GM03348 (cell line): ENCODE data around the gene GPRASP2.
"Not testable (repeated sequence)": the region's sequence is repeated elsewhere in the genome, so short reads cannot be mapped to it uniquely, and the experiment has no call there.

ENCODE experiments used
- DNase-seq: peaks from one replicate; pipeline ENCODE4 v3.0.0; 2012; ENCODE audit warnings: low spot score

The GPRASP2 gene

DNA sequence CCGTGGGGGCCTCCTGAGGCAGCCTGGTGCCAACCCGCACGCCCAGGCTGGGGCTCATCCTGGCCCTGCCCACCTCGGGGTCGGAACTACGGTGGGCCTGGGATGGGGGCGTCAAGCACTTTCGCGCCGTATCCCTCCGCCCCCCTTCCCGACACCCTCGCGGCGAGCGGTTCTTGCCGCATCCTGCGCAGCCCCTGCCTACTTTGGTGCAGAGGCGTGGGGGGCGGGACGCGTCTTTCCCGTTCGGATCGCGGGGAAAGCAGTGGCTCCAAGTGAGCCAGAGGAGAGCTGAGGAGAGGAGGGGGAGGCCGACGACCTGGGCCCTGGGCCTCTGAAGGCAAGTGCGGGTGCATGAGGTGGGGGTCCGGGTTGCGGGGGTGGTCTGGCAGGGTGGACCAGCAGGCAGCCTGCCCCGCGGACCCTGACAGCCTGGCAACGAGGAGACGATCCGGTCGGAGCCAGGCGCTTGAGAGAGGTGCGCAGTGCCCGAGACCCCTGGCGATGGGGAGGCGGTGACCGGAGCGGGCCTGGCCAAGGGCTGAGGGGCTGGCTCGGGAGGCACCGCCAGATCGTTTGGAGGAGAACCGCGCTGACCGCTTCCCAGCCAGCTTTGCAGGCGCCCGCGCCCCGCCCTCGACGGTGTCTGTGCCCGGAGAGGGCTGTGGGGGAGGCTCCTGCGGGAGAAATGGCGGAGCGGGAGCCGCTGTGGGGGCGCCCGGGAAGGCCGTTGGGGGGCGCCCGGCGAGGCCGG, at the start of gene GPRASP2:
Gene GPRASP2 (plus strand): TSS at position 233 of the 751 bp plus-strand sequence. CDS start 2,422 bp downstream, outside the sequence.
- DNase-seq: peak; percentile 52

DNA sequence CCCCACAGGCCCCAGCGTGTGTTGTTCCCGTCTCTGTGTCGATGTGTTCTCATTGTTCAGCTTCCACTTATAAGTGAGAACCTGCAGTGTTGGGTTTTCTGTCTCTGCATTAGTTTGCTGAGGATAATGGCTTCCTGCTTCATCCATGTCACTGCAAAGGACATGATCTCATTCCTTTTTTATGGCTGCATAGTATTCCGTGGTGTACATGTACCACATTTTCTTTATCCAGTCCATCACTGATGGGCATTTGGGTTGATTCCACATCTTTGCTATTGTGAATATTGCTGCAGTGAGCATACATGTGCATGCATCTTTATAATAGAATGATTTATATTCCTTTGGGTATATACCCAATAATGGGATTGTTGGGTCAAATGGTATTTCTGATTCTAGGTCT, 48.4 kb upstream of the GPRASP2 start:
- not testable (repeated sequence) for DNase-seq

DNA sequence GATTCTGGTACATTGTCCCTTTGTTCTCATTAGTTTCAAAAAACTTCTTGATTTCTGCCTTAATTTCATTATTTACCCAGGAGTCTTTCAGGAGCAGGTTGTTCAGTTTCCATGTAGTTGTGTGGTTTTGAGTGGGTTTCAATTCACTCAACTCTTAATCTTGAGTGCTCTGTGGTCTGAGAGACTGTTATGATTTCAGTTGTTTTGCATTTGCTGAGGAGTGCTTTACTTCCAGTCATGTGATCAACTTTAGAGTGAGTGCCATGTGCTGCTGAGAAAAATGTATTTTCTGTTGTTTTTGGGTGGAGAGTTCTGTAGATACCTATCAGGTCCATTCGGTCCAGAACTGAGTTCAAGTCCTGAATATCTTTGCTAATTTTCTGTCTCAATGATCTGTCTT, 45.2 kb upstream of the GPRASP2 start:
- DNase-seq: not testable (repeated sequence)

DNA sequence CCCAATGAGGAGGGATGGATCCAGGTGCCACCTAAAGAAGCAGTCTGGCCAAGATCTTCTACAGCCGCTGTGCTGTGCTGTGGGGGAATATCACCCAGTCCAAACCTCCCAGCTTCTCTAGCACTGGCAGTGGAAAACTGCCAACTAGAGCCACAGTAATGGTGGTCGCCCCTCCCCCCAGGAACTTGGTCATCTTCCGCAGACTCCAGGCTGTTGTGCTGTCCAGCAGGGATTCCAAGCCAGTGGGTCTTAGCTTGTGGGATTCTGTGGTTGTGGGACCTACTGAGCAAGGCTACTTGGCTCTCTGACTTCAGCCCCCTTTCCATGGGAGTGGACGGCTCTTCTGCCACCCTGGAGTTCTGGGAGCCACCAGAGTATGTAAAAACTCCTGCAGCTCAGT, 42.7 kb upstream of the GPRASP2 start:
- DNase-seq: no peak

DNA sequence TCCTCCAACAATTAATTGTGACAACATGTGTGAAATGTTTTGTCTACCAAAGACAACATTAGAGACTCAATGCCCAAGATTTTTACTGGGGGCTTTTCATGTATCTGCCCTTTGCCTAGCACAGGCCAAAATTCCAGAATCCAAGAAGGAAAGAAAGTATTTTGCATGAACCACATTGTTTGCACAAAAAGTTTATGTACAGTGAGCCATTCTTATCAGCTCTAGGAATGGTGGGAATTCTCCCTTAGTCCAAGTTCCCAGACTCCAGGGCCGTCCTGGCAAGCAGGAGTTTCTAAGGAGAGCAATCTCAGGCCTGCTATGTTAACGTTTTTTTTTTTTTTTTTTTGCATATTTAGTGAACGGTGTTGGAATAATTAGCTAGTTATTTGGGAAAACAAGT, 39.4 kb upstream of the GPRASP2 start:
- no peak for DNase-seq

DNA sequence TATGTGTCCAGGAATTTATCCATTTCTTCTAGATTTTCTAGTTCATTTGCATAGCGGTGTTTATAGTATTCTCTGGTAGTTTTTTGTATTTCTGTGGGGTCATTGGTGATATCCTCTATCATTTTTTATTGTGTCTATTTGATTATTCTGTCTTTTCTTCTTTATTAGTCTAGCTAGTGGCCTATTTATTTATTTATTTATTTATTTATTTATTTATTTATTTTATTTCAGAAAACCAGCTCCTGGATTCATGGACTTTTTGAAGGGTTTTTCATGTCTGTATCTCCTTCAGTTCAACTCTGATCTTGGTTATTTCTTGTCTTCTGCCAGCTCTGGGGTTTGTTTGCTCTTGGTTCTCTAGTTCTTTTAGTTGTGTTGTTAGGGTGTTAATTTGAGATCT, 34.8 kb upstream of the GPRASP2 start:
- DNase-seq: not testable (repeated sequence)

DNA sequence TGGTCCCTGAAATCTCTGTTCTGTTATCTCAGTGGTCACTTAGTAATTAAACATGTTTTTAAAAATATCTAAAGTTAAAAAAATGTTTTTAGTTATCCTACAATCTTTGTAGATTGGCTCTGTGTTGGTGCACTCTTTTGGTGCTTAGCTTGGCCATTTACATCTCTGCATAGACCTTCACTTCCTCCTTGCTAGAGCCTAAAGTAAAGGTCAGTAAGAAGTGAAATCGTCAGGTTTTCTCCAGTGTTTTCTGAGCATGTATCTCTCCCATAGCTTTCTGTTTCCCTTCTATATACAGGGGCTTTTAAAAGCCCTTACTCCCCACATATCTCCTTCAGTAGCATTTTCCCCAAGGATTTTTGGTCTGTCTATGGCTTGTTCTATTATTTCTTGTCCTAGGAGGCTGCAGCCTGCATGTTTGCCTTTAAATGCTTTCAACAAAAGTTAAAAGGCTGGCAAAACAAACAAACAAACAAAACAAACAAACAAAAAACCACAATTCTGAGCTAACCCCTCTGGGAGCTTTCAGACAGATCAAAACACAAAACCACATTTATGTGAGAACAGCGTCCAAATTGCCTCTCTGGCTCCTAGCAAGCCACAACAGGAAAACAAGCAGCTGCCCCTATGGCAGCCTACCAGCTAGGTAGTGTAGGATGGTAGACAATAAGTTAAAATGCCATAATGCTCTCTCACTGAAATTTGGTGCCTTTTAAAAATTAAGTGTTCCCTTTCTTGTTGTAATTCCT, 27.3 kb upstream of the GPRASP2 start:
- no peak for DNase-seq

DNA sequence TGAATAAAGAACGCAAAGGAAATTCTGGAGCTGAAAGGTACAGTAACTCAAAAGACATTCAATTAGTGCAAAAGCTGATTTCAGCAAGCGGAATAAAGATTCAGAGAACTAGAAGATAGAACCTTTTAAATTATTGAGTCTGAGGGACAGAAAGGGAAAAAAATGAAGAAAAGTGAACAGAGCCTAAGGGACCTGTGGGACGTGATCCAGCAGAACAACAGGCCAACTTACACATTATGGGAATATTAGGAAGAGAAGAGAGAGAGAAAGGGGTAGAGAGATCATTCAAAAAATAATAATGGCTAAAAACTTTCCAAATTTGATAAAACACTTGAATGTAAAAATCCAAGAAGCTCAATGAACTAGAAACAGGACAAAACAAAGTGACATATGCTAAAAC, 17.5 kb upstream of the GPRASP2 start:
- DNase-seq: no peak

DNA sequence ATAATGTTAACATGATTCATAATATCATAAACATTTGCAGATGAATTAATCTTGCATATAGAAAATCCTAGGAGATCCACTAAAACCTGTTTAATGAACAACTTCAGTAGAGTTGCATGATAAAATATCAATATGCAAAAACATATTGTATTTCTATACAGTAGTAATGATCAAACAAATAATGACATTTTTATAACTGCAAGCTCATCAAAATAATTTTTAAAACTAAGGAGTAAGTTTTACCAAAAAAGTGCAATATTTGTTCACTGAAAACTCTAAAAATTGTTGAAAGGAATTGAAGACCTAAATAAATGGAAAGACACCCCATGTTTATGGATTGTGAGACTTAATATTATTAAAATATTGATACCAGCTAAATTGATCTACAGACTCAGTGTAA, 15.9 kb upstream of the GPRASP2 start:
- no peak for DNase-seq

DNA sequence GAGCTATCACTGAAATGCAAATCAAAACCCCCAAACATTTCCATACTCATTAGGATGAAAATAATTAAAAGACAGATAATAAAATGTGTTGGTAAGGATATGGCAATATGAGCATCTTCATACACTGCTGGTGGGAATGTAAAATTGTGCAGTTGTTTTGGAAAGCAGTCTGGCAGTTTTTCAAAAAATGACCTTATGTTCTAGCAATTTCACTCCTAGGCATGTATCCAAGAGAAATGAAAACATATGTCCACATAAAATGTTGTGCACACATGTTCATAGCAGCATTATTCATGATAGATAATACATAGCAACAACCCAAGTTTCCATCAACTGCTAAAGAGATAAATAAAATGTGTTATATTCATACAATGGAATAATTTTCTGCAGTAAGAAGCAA, 14.8 kb upstream of the GPRASP2 start:
- DNase-seq: no peak

DNA sequence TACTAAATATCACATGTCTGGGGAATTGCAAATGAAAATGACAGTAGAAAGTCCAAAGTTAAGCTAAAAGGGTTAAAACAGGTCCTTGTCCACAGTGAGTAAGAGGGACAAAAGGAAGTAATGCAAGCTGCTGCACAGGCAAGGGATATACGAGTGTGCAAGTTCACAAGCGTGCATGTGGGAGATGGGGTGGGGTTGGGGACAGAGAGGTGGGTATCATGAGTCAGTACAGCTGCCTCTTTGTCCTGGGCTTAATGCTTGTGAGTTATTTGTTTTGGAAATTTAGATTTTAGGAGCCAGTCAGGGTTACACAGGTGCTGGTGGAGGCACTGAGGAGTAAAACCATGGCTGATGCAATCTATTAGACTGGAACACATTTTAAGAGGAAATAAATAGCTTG, 3.3 kb upstream of the GPRASP2 start:
- DNase-seq: no peak

DNA sequence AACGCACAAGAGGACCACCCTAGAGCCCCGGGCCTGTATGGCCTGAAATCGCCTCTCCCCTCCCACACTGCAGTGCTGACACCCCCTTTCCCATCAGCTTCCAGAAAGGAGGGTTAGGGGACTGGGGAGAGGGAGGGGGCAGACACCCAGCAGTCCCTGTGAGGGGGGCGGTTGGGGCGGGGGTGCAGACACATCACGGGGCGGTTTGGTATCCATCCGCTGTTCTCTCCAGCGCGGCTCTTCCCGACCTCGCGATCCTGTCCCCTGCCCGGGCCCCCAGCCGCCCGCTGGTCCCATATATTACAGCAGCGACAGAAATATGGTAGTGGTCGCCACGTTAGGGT, 404 bp upstream of the GPRASP2 start:
- DNase-seq: no peak

DNA sequence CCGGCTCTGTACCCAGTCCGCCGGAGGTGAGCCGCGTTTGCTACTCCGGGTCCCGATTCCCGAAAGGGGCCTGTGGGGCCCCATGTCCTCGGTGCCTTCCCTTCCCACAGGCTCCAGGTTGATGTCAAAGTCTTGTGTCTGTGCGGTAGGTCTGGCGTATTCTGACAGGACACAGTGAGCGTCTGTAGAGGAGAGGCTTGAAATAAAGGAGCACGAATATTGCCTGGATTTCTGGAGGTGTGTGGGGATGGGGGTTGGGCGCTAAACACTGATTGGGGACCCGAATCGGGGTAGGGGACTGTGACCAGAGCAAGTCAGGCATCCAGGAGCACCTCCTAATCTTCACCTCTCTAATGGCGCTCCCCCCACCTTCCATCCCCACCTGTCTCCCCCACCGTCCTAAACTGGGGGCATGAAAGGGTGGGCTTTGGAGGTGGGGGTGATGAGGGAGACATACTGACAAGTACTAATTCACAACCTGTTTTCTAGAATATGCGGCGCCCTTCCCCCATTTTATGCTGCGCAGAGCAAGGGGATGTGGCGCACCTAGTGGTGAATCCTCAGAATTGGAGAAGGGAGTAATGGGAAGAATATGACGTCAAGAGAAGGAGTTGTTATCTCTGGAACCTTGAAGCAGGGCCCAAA, 855 bp downstream of the GPRASP2 start:
- DNase-seq: peak; percentile 41

DNA sequence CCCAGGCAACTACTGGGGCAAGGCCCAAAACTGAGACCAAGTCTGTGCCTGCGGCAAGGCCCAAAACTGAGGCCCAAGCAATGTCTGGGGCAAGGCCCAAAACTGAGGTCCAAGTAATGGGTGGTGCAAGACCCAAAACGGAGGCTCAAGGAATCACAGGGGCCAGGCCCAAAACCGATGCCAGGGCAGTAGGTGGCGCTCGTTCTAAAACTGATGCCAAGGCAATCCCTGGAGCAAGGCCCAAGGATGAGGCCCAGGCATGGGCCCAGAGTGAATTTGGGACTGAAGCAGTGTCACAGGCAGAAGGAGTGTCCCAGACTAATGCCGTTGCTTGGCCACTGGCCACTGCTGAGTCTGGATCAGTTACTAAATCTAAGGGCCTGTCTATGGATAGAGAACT, 2.7 kb downstream of the GPRASP2 start:
- DNase-seq: peak; percentile 17

DNA sequence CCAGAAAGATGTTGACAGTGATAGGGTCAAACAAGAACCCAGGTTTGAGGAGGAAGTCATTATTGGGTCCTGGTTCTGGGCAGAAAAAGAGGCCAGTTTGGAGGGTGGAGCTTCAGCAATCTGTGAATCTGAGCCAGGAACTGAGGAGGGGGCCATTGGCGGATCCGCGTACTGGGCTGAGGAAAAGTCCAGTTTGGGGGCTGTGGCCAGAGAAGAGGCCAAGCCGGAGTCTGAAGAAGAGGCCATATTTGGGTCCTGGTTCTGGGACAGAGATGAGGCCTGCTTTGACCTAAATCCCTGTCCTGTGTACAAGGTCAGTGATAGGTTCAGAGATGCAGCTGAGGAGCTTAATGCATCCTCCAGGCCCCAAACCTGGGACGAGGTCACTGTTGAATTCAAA, 3.7 kb downstream of the GPRASP2 start:
- no peak for DNase-seq

DNA sequence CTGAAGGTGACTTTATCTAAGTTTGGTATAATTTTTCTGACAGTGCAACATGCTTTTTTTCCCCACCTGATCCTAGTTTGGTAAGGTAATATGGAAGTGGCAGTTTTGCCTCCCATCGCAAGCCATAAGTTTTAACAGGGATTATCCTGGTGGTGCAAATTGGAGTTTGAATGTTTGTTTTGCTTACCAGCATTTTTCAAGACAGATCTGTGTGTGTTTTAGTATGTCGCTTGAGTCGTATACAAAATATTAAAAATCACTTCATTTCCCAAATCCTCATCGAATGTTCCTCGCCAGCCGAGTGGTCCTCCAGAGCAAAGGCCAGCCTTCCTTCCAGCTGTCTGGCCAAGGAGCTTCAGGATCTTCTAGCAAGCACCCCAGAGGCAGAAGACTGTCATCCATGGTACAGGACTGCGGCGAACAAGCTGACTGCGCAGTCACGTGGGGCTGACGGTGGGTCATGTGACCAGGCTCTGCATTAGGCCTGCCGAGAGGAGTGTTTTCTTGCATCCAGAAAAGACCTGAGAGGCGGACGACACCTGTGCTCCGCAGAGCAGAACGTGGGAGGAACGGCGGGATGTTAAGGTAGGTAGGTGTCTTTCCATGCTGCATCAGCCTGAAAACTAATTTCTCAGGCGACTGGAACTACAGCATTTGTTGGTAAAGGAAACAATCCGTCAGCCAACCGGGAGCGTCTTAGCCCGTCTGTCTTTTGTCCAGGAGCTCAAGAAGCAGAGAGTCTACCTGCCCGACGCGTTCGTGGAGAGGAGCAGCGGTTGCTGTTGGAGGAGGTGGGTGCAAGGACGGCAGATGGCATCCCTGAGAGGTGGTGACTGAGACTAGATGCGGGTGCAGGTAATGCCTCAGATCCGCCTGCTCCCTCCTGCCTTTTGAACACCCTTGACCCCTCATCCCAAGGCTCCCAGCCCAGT, 8.3 kb downstream of the GPRASP2 start, which contains the start of gene GPRASP3:
Gene GPRASP3 (plus strand): TSS at position 507 of the 932 bp plus-strand sequence. CDS start 28,253 bp downstream, outside the sequence.
- DNase-seq: peak; percentile 78

DNA sequence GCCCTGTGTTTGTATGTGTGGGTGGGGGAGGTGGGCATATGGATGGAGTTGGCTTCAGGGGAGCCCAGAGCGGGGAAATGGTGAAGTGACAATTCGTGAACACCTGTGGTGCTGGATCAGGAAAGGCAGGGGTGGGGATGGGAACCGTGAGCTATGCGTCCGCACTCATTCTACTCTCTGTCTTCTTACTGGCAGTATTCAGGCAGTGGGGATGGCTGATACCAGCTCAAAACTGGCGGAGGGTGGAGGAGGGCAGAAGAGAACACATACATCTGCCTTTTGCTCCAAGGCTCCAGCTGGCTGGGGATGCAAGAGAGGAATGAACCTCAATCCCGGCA, 8.9 kb downstream of the GPRASP2 start:
- DNase-seq: not testable (repeated sequence)

DNA sequence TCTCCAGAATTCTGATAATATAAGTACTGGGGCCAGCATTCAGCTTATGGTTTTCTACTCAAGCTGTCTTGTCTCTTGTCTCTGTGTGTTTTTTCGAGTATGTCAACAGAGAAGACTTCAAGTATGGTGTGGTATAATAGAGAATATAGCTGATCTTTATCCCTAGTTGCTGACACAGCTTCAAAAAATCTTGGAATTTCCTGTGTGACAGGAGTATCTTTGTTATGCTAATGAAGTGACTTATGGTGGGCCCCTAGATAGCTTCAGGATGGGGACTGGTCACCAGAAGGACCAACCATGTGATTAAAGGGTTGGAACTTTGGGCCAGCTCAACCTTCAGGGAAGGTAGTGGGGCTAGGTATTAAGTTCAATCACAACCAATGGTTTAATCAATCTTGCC, 11.2 kb downstream of the GPRASP2 start:
- no peak for DNase-seq

DNA sequence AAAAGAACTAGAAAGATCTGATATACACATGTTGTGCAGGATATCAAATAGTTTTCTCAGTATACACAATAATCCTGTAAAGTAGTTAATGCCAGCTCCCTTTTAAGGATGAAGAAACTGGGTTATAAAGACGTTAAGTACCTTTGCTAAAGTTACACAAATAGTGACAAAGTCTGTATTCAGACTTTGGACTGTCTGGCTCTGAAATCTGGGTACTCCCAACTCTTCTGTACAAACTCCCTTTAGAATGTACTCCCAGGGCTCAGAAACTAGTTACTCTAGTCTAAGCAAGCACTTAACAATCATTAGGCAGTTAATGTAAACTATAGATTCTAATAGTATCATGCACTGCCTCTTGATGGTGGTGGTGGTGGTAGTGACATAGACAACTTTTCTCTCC, 15.5 kb downstream of the GPRASP2 start:
- no peak for DNase-seq

DNA sequence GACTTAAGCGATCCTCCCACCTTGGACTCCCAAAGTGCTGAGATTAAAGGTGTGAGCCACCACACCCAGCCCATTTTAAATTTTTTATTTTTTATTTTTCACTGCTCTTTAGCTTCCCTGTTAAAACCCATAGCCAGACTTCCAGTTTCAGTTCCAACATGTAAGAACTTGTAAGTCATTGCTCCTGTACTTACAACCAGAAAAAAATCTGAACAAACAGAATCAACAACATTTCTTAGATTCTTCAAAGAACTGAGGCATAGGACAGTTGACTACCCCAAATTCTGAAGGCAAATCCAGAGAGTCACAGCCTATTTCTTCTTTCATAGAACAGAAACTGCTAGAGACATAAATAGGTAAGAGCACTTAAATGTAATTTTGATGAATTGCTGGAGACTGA, 16.4 kb downstream of the GPRASP2 start:
- DNase-seq: no peak

DNA sequence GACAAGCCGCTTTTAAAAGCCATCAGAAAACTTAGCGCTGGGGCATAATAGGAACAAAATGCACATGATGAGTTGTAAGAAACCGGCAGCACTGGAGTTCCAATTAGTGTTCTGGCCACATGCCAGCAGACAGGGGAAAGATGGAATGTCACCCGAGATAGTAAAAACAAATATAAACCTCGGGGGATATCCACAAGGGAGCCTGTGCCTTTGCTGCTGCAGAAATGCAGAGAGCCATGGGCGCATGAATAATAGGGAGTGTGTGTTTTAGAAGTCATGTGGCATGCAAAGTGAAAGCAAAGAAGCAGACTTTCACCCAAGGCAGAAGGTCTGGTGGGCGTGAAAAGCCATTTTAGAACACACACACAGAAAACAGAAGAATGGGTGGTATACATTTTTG, 27.4 kb downstream of the GPRASP2 start:
- DNase-seq: no peak

DNA sequence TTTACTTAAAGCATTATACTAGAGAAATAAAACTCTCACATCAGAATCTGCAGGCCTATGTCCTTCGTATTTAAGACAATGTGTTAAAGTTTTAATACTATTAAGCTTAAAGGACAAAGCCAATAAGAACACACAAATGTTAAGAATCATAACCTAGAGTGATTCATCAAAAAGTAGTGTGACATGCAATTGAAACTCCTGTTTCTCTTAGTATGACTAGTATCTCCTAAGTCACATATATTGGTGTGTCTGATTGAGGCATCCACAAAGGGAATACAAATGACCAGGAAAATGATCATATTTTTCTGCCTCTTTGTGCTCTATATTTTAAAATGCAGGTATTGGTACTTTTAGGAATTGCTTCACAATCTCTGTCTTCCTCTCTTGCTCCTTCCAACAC, 32.1 kb downstream of the GPRASP2 start:
- DNase-seq: no peak
